Activated CD8-positive, alpha-beta memory T cell treated with anti-CD3 and anti-CD28 coated beads for 36 hours (primary cell): ENCODE data around the gene UROC1. TPM values are rescaled to one million over a fixed set of nuclear protein-coding genes. Genes with fewer than 3 reads are reported as not detected.
"Not testable (repeated sequence)": the region's sequence is repeated elsewhere in the genome, so short reads cannot be mapped to it uniquely, and the experiment has no call there.

Source experiments
- CTCF ChIA-PET: fragments of 350-600 bp; sonication (Branson Sonifier 250); formaldehyde crosslinking; loops from one replicate; lab custom pipeline; 2021; ENCODE audit warnings: antibody characterized with exemption; lab: Charles Lee
- POLR2A ChIA-PET: fragments of 350-600 bp; sonication (Branson Sonifier 250); formaldehyde crosslinking; loops from one replicate; lab custom pipeline; 2021; ENCODE audit warnings: antibody characterized with exemption; lab: Charles Lee
- total RNA-seq, 2 experiments: library from RNA; stranded (reverse); gene quantifications; one replicate each; pipeline ENCODE4 v1.2.3, GENCODE V29; 2021

The UROC1 gene
- total RNA-seq, 2 experiments from 2014 or later: not detected

GRCh38 chr3:126536126-126536525, 18.6 kb upstream of the UROC1 start:
- CTCF ChIA-PET: no interaction called here

GRCh38 chr3:126535636-126536035, 18.1 kb upstream of the UROC1 start:
- POLR2A ChIA-PET: no interaction called here
- CTCF ChIA-PET: no interaction called here

More at GRCh38 chr3:126536126-126536525, 18.6 kb upstream of the UROC1 start:
- POLR2A ChIA-PET: no interaction called here

GRCh38 chr3:126534716-126535115, 17.1 kb upstream of the UROC1 start:
- POLR2A ChIA-PET, CTCF ChIA-PET: not testable (repeated sequence)

DNA sequence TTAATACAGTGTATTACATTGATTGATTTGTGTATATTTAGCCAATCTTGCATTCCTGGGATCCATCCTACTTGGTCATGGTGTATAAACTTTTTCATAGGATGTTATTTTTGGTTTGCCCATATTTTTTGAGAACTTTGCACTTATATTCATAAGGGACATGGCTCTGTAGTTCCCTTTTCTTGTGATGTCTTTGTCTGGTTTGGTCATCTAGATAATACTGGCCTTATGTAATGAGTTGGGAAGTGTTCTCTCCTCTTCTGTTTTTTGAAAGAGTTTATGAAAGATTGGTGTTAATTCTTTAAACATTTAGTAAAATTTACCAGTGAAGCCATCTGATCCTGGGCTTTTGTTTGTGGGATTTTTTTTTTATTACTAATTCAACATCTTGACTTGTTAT, 15.9 kb upstream of the UROC1 start:
- ChIA-PET POLR2A (no interaction called here), CTCF (no interaction called here)

GRCh38 chr3:126531051-126531330, 13.4 kb upstream of the UROC1 start:
- ChIA-PET POLR2A (no interaction called here), CTCF (no interaction called here)

DNA sequence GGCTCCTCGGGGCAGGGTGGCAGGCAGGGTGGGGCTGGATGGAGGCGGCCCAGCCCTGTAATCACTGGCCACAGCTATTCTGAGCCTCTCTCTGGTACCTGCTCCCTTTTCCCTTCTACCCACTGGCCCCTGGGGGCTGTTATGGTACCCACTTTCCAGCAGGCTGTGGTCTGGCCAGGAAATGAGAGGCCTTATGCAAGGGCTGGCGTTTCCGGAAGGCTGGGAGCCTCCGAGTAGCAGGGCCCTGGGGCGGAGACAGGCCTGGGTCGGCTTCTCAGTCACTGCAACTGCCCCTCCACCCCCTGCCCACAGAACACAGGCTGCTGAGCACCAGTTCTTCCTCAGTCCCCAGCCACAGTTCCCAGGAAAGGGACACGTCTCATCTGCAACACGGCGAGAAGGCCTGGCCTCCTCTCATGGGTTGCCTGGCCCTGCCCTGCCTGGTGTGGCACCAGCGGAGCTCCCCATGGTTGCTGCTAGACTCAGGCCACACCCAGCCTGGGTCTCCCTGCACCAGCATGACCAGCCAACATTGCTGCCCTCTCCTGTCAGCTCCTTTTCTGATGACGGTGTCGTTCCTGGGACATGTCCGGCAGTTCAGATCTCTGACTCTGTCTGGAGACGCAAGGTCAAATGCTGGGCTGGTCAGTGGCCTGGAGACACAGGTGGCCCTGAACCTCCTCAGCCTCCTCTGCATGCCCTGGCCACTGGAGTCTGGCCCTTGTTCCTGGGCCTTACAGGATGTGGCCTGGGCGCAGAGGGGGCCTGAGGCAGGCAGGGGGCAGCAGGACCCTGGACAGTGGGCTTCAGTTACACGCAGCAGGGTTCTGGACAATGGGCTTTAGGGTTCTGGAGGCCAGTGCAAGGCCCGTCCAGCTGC, 12.8 kb upstream of the UROC1 start:
- ChIA-PET POLR2A (no interaction called here), CTCF (no interaction called here)

- ChIA-PET POLR2A (no interaction called here), CTCF (no interaction called here)
Observed at GRCh38 chr3:126529585-126530170, 12.1 kb upstream of the UROC1 start.

GRCh38 chr3:126528800-126529541, 11.4 kb upstream of the UROC1 start:
- POLR2A ChIA-PET: no interaction called here
- CTCF ChIA-PET: no interaction called here

GRCh38 chr3:126528419-126528799, 10.8 kb upstream of the UROC1 start:
- POLR2A ChIA-PET: no interaction called here
- CTCF ChIA-PET: no interaction called here

- CTCF ChIA-PET: no interaction called here
- POLR2A ChIA-PET: no interaction called here
Observed at GRCh38 chr3:126527455-126528211, 10.1 kb upstream of the UROC1 start.

- CTCF ChIA-PET: no interaction called here
- POLR2A ChIA-PET: no interaction called here
Observed at GRCh38 chr3:126527006-126527405, 9.4 kb upstream of the UROC1 start.

DNA sequence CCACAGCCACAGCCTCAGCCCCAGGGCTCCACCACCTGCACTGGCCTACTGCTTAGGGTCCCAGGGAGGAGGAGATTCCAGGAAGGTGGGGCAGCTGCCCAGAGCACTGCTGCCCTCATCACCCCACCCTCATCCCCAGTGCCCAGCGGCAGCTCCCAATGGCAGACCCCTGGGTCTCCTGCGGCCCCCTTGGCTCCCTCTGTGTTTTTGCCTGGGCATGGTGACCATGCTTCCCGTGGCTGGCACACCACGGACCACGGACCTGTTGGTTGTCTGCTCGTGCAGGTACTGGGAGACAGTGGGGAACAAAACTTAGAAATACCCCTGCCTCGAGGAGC, 9.1 kb upstream of the UROC1 start:
- POLR2A ChIA-PET: no interaction called here
- CTCF ChIA-PET: no interaction called here

DNA sequence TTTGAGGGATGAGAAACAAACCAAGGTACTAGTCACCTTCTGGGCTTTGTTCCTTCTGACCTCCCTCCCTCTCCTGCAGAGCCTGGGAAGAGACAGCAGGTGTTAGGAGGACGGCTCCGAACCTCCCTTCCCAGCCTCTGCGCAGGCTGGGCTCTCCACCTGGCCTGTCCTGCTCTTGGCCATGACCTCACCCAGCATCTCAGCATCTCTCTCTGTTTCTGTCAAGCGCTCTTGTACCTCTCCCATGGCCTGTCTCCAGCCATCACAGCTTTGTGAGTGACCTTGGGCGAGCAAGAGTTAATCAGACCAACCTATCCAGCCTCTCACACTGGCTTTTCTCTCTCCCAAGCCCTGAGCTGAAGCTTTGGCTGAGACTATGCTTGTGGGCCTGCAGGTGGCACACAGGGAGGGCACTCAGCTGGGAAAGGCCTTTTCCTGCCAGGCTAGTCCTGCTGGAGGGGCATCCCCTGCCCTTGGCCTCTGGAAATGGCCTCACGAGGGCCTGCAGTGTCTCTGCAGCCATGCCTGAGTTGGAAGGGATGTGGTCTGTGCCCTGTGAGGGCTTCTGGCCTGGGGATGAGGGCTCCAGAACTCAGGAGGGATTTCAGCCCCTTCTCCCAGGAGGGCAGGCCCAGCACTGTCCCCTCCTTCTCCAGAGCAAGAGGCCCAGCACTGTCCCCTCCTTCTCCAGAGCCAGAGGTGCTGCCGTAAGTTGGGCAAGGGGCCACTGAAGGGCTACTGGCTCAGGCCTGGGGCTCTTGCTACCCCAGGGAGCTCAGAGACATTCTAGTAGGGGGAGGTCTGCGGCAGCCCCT, 8.5 kb upstream of the UROC1 start:
- POLR2A ChIA-PET: no interaction called here
- CTCF ChIA-PET: interaction anchor here (0.6 kb wide), 1 partner anchor 154 kb away, joined by 3 read pairs; no protein-coding TSS in a partner anchor

DNA sequence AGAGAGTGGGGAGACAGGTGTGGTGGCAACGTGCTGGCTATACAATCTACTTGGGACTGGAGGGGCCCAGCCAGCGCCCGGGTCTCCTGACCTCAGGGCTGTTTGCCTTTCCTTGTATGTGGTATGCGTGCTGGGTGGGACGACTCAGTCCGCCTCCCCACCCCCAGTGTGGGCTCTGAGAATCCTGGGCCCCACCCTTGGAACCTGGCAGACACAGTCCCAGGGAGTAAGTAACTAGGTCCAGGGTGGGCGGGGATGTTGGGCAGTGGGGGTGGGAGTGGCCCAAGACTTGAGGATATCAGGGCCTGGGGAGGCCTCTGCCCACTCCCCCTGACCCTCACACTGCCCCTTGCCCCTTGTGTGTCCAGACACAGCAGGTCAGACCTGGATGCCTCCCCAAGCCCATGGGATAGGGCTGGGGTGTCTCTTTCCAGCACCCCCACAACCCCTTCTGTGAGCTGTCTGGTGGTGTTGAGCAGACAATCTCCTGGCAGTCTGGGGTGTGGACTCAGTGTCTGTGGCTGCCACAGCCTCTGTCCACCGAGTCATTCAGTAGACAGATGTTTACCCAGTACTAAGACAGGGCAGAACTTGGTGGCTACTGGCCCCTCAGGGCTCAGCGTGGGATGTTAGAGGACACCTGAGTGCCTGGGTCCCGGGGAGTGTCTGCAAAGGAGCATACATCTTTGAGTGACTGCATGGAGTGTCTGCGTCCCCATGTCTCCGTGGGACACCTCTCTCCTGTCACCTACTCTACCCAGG, 7.7 kb upstream of the UROC1 start:
- ChIA-PET POLR2A (no interaction called here), CTCF (interaction anchor here (0.6 kb wide), 1 partner anchor 155 kb away, joined by 3 read pairs; no protein-coding TSS in a partner anchor)

- ChIA-PET CTCF (no interaction called here), POLR2A (no interaction called here)
Observed at GRCh38 chr3:126524429-126524988, 6.9 kb upstream of the UROC1 start.

- ChIA-PET CTCF (interaction anchor here (1.0 to 1.2 kb wide), 2 partner anchors 10 to 155 kb away, joined by 3 read pairs; no protein-coding TSS in a partner anchor), POLR2A (no interaction called here)
Observed at GRCh38 chr3:126523745-126524428, 6.3 kb upstream of the UROC1 start, which contains the start of gene CHST13. Gene CHST13 (plus strand): TSS chr3:126524155. CDS start chr3:126524333, 178 bp downstream.

DNA sequence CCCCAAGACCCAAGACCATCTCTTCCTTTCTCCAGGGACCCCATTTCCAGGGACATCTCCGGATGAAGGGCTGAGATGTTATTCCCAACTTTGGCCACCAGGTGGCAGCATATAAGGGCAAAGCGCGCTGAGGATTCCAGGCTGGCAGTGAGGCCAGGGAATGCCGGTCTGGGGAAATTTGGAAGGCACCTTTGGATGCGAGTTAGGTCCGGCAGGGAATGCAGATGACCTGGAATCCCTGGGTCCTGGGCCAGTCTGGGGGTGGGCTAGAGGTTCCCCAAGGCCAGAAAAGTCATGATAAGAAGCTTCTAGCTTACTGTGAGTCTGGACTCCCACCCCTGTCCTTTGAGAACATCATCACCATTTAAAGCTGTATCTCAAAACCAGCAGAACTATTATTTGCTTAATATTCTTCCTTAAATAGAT, 4.8 kb upstream of the UROC1 start:
- ChIA-PET POLR2A (no interaction called here), CTCF (interaction anchor here (0.5 to 1.6 kb wide), 6 partner anchors 8 to 960 kb away, joined by 3 to 5 read pairs (median 3); partner anchors contain the start of gene ZXDC)
